Endodermal cell (in vitro differentiated cells): ENCODE data around the gene OPN1SW. TPM values are rescaled to one million over a fixed set of nuclear protein-coding genes. Genes with fewer than 3 reads are reported as not detected.

Experiments
- DNase-seq: peaks from one replicate; pipeline ENCODE4 v3.0.0-alpha.2; 2017
- H3K27ac ChIP-seq: 2 replicates; pipeline ENCODE4 v1.5.1; 2013; ENCODE audit warnings: mild to moderate bottlenecking, low read depth, low read length, moderate library complexity
- H3K27me3 ChIP-seq: 2 replicates; pipeline ENCODE4 v1.6.1; 2013; ENCODE audit warnings: mild to moderate bottlenecking, low read length, moderate library complexity; ENCODE audit not compliant: insufficient read depth, control insufficient read depth, poor library complexity, severe bottlenecking
- H3K36me3 ChIP-seq: 2 replicates; pipeline ENCODE4 v1.7.0; 2013; ENCODE audit warnings: mild to moderate bottlenecking, low read length, moderate library complexity; ENCODE audit not compliant: control insufficient read depth, insufficient read depth
- H3K4me1 ChIP-seq: one replicate; pipeline ENCODE4 v1.7.0; 2013; ENCODE audit warnings: low read length; ENCODE audit not compliant: control insufficient read depth, insufficient read depth
- H3K4me3 ChIP-seq: 2 replicates; pipeline ENCODE4 v1.5.1; 2013; ENCODE audit warnings: mild to moderate bottlenecking, low read length, moderate library complexity
- H3K9ac ChIP-seq: 2 replicates; pipeline ENCODE4 v1.6.1; 2013; ENCODE audit warnings: mild to moderate bottlenecking, low read length, moderate library complexity; ENCODE audit not compliant: poor library complexity, severe bottlenecking; ENCODE audit errors: extremely low read depth
- H3K9me3 ChIP-seq: 2 replicates; pipeline ENCODE4 v1.6.1; 2013; ENCODE audit warnings: mild to moderate bottlenecking, low read length, moderate library complexity; ENCODE audit not compliant: control insufficient read depth
- H3K27ac Mint-ChIP-seq: 2 replicates; pipeline ENCODE4 v1.8.0; 2020; ENCODE audit warnings: mixed read lengths
- H3K27me3 Mint-ChIP-seq: 2 replicates; pipeline ENCODE4 v1.8.0; 2021; ENCODE audit warnings: mild to moderate bottlenecking, mixed read lengths; ENCODE audit not compliant: insufficient read depth
- H3K36me3 Mint-ChIP-seq: 2 replicates; pipeline ENCODE4 v1.8.0; 2020; ENCODE audit warnings: low read depth, mixed read lengths
- H3K4me1 Mint-ChIP-seq: 2 replicates; pipeline ENCODE4 v1.8.0; 2020; ENCODE audit warnings: mixed read lengths
- H3K4me3 Mint-ChIP-seq: 2 replicates; pipeline ENCODE4 v1.8.0; 2020; ENCODE audit warnings: mild to moderate bottlenecking, moderate library complexity, mixed read lengths
- H3K9me3 Mint-ChIP-seq: 2 replicates; pipeline ENCODE4 v1.8.0; 2020; ENCODE audit warnings: mild to moderate bottlenecking, mixed read lengths
- WGBS, 2 experiments: methylation state at CpG; one replicate each; pipeline versions ENCODE4 v1.1.5 to v1.1.7; 2013; ENCODE audit warnings: missing lambda C conversion rate in 2 of 2, mixed read lengths in 1 of 2; ENCODE audit not compliant: insufficient coverage in 1 of 2, insufficient read length in 1 of 2; 5-methylcytosine and 5-hydroxymethylcytosine counted together
- total RNA-seq, 2 donors: library from RNA; stranded (reverse); fragmentation: NEBNext Ultra II Directional in 1 of 2; extraction: Animal tissue kit (Norgen Biotek cat#: 25700) in 1 of 2; gene quantifications; 2 replicates in 1 of 2; 3 replicates in 1 of 2; pipeline ENCODE4 v1.2.1, GENCODE V29; 2021
- TF ChIP-seq, protein P1 (sequence below): fragments of 200-600 bp; sonication (generic); conservative IDR thresholded peaks from 2 replicates; pipeline ENCODE4 v1.5.0; 2021; ENCODE audit warnings: antibody characterized with exemption, mild to moderate bottlenecking

Gene OPN1SW
- total RNA-seq, 2 donors from 2014 or later, result not detected

DNA sequence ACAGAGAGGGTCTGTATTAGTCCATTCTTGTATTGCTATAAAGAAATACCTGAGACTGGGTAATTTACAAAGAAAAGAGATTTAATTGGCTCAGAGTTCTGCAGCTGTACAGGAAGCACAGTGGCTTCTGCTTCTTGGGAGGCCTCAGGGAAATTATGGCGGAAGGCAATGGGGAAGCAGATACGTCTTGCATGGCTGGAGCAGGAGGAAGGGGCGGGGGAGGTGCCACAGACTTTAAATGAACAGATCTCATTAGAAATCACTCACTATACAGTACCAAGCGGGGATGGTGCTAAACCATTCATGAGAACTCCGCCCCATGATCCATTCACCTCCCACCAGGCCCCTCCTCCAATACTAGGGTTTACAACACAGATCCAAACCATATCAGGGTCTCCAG, 40.2 kb downstream of the OPN1SW start:
- H3K36me3 ChIP-seq, result no peaks in the 10 kb centered on the region
- no peak overlapping the region for H3K27ac ChIP-seq
- no peak overlapping the region for H3K4me3 ChIP-seq
- DNase-seq, result no peak
- H3K27me3 ChIP-seq, result no peaks in the 10 kb centered on the region
- no peaks in the 10 kb centered on the region for H3K36me3 Mint-ChIP-seq
- H3K27ac Mint-ChIP-seq, result no peak overlapping the region
- peaks cover 14% of the 10 kb centered on the region for H3K4me1 Mint-ChIP-seq
- WGBS, 2 experiments, result 87% methylated on average over 5 of the region's 5 CpGs; no CpG with 5 or more reads in 1 of the 2 experiments
- H3K4me1 ChIP-seq, result peaks cover 4% of the 10 kb centered on the region
- H3K9me3 Mint-ChIP-seq, result no peaks in the 10 kb centered on the region
- TF ChIP-seq, protein P1, sequence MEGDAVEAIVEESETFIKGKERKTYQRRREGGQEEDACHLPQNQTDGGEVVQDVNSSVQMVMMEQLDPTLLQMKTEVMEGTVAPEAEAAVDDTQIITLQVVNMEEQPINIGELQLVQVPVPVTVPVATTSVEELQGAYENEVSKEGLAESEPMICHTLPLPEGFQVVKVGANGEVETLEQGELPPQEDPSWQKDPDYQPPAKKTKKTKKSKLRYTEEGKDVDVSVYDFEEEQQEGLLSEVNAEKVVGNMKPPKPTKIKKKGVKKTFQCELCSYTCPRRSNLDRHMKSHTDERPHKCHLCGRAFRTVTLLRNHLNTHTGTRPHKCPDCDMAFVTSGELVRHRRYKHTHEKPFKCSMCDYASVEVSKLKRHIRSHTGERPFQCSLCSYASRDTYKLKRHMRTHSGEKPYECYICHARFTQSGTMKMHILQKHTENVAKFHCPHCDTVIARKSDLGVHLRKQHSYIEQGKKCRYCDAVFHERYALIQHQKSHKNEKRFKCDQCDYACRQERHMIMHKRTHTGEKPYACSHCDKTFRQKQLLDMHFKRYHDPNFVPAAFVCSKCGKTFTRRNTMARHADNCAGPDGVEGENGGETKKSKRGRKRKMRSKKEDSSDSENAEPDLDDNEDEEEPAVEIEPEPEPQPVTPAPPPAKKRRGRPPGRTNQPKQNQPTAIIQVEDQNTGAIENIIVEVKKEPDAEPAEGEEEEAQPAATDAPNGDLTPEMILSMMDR, result no peak
- no peak overlapping the region for H3K4me3 Mint-ChIP-seq
- H3K9me3 ChIP-seq, result no peaks in the 10 kb centered on the region
- peaks cover 15% of the 10 kb centered on the region for H3K27me3 Mint-ChIP-seq
- no peak overlapping the region for H3K9ac ChIP-seq

DNA sequence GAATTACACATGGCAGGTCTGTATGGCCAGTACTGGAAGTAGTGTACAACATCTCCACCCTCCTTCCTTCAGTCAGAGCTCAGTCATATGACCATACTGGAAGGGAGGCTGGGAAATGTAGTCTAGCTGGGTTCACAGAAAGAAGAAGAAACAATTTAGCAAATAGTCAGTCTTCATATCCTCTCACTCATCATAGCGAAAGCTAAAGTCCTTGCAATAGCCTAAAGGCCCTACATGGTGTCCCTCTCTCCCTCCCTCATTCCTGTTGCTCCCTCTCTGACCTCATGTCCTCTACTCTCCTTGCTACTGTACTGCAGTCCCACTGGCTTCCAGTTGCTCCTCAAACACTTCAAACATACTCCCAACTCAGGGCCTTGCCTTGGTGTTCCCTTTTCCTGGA, 40.7 kb downstream of the OPN1SW start:
- H3K27me3 ChIP-seq, result no peaks in the 10 kb centered on the region
- H3K9me3 ChIP-seq, result no peaks in the 10 kb centered on the region
- peaks cover 4% of the 10 kb centered on the region for H3K4me1 ChIP-seq
- H3K27ac ChIP-seq, result no peak overlapping the region
- H3K9me3 Mint-ChIP-seq, result no peaks in the 10 kb centered on the region
- peaks cover 11% of the 10 kb centered on the region for H3K4me1 Mint-ChIP-seq
- WGBS, 2 experiments, result 89 to 96% methylated on average over 1 of the region's 1 CpG
- H3K36me3 ChIP-seq, result no peaks in the 10 kb centered on the region
- H3K27ac Mint-ChIP-seq, result no peak overlapping the region
- no peak for DNase-seq
- peaks cover 15% of the 10 kb centered on the region for H3K27me3 Mint-ChIP-seq
- TF ChIP-seq, protein P1, result no peak
- no peak overlapping the region for H3K4me3 ChIP-seq
- no peak overlapping the region for H3K9ac ChIP-seq
- no peaks in the 10 kb centered on the region for H3K36me3 Mint-ChIP-seq
- H3K4me3 Mint-ChIP-seq, result no peak overlapping the region

DNA sequence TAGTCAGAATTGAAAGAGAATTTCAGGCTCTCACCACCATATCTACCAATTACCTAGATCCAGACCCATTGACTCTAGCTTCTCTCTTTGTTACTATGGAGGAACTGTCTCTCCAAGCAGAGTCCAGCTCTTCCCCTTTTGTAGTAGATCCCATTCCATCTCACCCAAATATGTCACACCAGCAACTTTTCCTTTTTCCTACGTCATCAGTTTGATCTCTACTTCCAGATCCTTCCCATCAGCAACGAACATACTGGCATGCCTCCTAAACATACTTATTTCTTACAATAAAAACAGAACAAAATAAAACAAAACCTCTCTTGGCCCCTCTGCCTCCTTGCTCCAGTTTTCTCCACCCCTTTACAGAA, 42.3 kb downstream of the OPN1SW start:
- Histone ChIP-seq H3K9ac (no peak overlapping the region), H3K4me3 (no peak overlapping the region), H3K36me3 (no peaks in the 10 kb centered on the region), H3K27me3 (no peaks in the 10 kb centered on the region), H3K27ac (no peak overlapping the region), H3K9me3 (no peaks in the 10 kb centered on the region), H3K4me1 (peaks cover 2% of the 10 kb centered on the region)
- 82 to 95% methylated on average over 2 of the region's 2 CpGs for WGBS, 2 experiments
- no peaks in the 10 kb centered on the region for H3K36me3 Mint-ChIP-seq
- DNase-seq, result no peak
- no peaks in the 10 kb centered on the region for H3K9me3 Mint-ChIP-seq
- no peak overlapping the region for H3K4me3 Mint-ChIP-seq
- H3K27ac Mint-ChIP-seq, result no peak overlapping the region
- H3K27me3 Mint-ChIP-seq, result peaks cover 15% of the 10 kb centered on the region
- H3K4me1 Mint-ChIP-seq, result peaks cover 6% of the 10 kb centered on the region
- TF ChIP-seq, protein P1, result no peak
